HG03565 (cell line): ENCODE data around the gene RGMB.
A peak's percentile ranks its signal among the peaks of the same experiment; 100 is the strongest.
"Not testable (repeated sequence)": the region's sequence is repeated elsewhere in the genome, so short reads cannot be mapped to it uniquely, and the experiment has no call there.

ENCODE experiments used
- ATAC-seq: cut with Tn5 transposase; IDR thresholded peaks from one replicate; pipeline ENCODE4 v1.9.1; 2021; ENCODE audit warnings: mild to moderate bottlenecking, moderate library complexity; ENCODE audit not compliant: unreplicated experiment

The RGMB gene

GRCh38 chr5:98773464-98774191 lies at the start of gene RGMB:
TSS of gene RGMB (plus strand) at chr5:98773663. CDS start at chr5:98774071, 408 bp downstream.
- ATAC-seq: peak; percentile 69

- ATAC-seq: no peak
Measured at GRCh38 chr5:98726258-98726657, 47.2 kb upstream of the RGMB start.

- no peak for ATAC-seq
Measured at GRCh38 chr5:98727686-98728085, 45.8 kb upstream of the RGMB start.

- ATAC-seq: no peak
Measured at GRCh38 chr5:98734646-98735045, 38.8 kb upstream of the RGMB start.

- no peak for ATAC-seq
Measured at GRCh38 chr5:98735806-98736507, 37.5 kb upstream of the RGMB start.

- ATAC-seq: no peak
Measured at GRCh38 chr5:98736753-98737152, 36.7 kb upstream of the RGMB start.

- not testable (repeated sequence) for ATAC-seq
Measured at GRCh38 chr5:98737441-98737840, 36.0 kb upstream of the RGMB start.

- not testable (repeated sequence) for ATAC-seq
Measured at GRCh38 chr5:98738481-98739149, 34.8 kb upstream of the RGMB start.

GRCh38 chr5:98741926-98742325 lies 31.5 kb upstream of the RGMB start:
- ATAC-seq: no peak

GRCh38 chr5:98742396-98743073 lies 30.9 kb upstream of the RGMB start:
- ATAC-seq: no peak

- ATAC-seq: not testable (repeated sequence)
Measured at GRCh38 chr5:98748259-98748658, 25.2 kb upstream of the RGMB start.

- no peak for ATAC-seq
Measured at GRCh38 chr5:98749046-98749445, 24.4 kb upstream of the RGMB start.

GRCh38 chr5:98750693-98751092 lies 22.8 kb upstream of the RGMB start:
- ATAC-seq: peak; percentile 72

- ATAC-seq: not testable (repeated sequence)
Measured at GRCh38 chr5:98752331-98752730, 21.1 kb upstream of the RGMB start.

- ATAC-seq: not testable (repeated sequence)
Measured at GRCh38 chr5:98752801-98753200, 20.7 kb upstream of the RGMB start.

GRCh38 chr5:98753507-98753906 lies 20.0 kb upstream of the RGMB start:
- ATAC-seq: no peak

GRCh38 chr5:98755406-98755805 lies 18.1 kb upstream of the RGMB start:
- ATAC-seq: no peak

- ATAC-seq: no peak
Measured at GRCh38 chr5:98757978-98758377, 15.5 kb upstream of the RGMB start.

GRCh38 chr5:98763001-98763630 lies 10.3 kb upstream of the RGMB start:
- no peak for ATAC-seq

- no peak for ATAC-seq
Measured at GRCh38 chr5:98765815-98766214, 7.6 kb upstream of the RGMB start.

- no peak for ATAC-seq
Measured at GRCh38 chr5:98767581-98767980, 5.9 kb upstream of the RGMB start.
